GM21786 (cell line): ENCODE results near the gene RGS16.

ENCODE experiments used
- ATAC-seq: cut with Tn5 transposase; IDR thresholded peaks from one replicate; pipeline ENCODE4 v1.9.1; 2021; ENCODE audit not compliant: unreplicated experiment

The RGS16 gene

DNA sequence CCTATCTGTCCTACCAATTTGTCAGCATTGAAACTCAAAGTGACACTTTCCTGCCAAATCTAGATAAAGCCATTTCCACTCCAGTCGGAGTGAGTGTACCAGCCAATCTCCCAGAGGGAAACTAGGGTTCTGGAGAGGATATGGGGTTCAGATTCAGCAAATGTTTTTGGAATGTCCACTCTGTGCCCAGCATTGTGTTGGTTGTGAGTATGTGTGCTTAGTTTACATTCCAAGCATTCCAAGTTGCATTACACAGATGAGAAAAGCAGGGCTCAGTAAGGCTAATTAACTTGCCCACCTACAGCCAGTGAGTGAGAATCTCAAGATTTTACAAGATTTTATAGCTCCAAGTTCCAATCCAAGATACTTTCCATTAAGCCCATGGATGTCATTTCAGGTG, 26.4 kb upstream of the RGS16 start:
- no peak for ATAC-seq

DNA sequence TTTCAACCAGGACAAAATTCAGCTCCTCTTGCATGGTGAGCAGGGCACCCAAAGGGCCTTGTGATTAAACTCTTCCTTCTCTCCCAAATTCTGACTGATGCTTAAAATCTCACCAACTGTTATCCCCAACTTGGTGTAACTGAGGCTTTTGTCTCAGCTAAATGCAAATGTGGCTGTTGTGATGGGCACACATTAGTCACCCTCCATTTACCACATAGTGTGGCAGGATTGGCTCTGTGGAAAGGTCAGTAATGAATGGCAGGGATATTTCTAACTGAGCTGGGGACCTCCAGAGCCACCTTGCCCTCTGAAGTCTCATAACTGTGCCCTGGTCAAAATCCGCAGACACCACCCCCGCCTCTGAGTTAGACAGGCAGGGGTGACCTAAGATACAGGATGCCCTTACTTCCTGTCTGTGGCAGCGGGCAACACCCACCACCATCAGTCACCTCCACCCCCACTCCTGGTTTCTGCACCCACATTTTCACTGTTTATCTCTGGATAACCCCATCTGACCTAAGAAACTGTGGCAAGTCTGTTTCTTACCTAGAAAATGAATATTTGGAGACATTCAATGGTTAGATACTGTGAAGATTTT, 25.4 kb upstream of the RGS16 start:
- ATAC-seq: peak; percentile 74

DNA sequence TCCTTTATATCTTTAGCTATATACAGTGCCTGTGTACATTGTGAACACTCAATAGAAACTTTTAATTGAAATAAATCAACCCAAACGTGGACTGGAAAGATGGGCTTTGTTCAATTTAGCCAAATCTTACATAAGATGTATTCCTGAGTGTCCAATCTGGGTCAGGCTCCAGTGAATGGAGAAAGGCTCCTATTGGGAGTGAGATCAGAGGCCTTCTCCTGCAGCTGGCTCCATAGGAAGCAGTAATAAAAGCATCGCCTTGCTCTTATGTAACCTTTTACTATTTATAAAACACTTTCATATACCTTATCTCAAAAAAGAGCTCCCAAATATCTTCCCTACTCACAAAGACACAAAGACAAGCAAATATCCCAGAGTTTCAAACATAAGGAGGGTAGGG, 24.9 kb upstream of the RGS16 start:
- ATAC-seq: no peak

DNA sequence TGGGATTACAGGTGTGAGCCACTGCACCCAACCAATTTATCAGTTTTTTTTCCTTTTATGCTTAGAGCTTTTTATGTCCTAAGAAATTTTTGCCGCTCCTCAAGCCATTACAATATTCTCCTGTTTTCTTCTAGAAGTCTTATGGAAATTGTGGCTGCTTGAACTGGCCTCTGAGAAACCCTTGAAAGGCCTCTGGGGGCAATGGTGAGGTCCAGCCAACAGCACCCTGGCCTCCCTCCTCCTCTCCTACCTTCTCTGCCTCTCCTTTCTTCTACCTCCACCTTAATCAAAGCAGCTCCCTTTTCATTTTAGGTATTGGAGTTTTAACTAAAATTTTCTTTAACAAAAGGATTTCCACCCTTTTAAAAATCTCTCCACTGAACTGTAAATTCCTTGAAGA, 24.5 kb upstream of the RGS16 start:
- ATAC-seq: no peak

DNA sequence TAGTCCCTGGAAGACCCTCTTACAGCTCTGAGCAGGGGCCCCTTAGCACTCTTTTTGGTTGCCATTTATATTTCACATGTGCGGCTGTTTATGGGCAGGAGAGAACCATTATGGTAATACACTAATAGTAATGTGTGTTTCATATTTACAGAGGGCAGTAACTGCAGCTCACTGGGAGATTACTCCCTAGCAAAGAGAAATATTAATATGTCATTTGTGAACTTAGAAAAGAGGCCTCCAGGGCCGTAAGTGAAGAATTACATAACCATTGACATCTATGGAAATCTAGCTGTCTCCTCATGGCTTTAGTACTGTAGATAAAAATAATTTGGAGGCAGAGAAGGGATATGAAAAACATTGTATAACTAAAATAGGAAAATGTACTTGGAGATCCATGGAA, 23.4 kb upstream of the RGS16 start:
- no peak for ATAC-seq

DNA sequence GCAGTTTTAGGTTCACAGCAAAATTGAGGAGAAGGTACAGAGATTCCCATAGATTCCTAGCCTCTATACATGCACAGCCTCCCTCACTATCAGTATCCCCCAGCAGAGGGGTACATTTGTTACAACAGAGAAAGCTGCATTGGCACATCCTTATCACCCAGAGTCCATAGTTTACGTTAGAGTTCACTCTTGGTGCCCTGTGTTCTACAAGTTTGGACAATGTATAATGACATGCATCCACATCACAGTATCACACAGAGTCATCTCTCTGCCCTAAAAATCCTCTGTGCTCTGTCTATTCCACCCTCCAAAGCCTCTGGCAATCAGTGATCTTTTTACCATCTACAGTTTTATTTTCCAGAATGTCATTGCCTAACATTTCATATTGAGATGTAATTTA, 22.3 kb upstream of the RGS16 start:
- no peak for ATAC-seq

DNA sequence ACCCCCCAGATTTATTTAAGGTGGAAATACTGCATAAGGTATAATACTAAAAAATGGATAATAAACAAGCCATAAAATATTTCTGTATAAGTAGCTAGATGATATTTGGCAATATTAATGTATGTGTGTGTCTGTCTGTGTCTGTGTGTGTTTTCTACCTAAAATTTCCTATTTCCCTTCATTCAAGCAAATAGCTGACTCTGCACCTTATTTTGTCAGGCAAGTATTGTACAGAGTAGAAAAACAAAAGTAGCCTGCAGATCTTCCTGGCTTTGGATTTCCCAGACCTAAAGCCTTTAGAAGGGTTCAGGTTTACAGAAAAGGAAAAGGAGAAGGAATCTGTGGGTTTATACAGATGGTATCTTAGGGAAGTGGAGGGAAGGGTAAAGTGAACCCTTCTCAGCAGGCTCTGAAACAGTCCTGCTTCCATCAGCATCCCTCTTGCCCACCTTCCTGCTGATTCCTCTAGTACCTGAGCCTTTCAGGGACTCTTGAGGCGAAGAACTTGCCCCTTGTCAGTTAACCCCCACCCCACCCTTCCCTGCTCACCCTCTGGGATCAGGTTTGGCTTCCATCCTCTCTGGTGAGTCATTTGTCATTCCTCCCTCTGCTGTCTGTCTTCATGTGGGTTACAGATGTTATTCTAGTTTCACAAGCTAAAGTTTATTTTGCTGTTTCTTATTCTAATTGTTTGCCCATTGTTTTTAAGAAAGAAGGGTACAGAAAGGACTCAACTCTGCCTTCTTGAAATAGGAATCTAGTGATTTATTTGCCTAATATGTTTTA, 21.7 kb upstream of the RGS16 start:
- ATAC-seq: no peak

DNA sequence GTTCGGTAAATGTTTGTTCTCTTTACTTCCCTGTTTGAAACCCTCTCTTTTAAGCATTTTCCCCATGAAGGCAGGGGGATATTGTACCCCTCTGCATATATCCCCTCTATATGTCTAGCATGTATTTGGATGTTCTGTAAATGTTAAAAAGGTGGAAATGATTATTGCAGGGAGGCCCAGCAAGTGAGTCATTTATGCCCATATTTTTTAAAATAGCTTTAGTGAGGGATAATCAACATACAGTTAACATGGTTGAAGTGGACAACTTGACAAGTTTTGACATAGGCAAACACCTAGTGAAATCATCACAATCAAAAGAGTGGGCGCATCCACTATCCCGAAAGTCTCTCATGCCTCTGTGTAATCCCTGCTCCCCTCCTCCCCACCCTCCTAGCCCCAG, 20.8 kb upstream of the RGS16 start:
- no peak for ATAC-seq

DNA sequence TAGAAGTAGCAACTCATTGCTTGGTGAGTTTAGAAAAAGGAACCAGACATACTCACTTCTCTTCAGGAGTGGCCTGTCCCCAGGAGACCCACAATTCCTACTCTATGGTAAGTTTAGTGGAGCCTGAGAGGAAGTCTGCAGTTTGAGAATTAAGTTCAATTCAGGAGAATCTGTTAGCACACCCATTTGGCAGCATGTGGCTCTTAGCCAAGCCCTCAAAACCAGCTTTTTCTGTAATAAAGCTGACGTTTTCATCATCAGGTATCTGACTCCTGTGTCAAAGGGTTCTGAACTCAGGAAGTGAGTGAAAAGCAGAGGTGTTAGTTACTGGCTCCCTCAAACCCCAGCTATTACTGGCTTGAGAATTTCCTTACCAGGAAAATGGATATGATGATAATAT, 20.4 kb upstream of the RGS16 start:
- ATAC-seq: no peak

DNA sequence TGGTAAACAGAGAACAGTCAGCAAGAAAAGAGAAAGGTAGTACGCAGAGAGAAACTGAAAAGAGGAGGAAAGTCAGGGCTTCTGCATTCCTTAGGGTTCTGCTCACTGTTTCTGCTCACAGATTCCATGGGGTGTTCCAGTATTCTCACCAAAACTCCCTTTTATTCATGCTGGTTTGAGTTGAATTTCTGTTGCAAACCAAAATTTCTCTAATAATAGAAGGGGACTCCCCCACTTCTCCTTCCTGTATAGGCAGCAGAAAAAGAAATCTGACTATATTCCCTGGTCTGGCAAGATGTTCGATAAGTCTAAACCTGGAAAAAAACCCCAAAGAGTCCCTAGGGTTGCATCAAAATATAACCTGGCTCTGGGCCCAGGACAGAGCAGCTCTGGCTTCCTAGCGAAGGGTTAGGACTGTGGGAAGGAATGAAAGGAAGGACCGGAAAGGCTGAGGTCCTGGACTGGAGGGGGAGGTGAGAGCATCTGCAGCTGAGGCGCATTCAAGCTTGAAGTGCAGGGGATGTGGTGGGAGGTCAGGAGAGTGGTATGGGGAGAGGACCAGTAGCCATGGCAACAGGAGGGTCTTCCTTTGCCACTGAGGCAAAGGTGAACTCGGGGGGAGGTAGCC, 18.8 kb upstream of the RGS16 start:
- peak; percentile 51 for ATAC-seq

DNA sequence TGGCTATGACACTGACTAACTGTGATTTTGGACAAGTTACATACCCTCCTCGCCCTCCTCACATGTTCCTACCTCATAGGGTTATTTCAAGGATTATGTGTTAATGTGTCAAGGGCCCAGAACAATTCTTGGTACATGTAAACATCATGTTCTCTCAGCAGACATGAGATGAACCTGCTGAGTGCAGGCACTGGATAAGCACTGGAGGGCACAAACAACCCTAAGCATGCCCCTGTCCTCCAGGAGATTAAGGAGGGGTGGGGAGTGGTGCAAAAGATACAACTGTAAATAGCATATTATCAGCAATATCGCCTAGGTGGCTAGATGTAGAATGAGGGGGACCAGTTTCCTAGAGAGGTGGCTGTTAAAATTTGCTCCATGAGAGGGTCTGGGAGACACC, 17.7 kb upstream of the RGS16 start:
- ATAC-seq: no peak

DNA sequence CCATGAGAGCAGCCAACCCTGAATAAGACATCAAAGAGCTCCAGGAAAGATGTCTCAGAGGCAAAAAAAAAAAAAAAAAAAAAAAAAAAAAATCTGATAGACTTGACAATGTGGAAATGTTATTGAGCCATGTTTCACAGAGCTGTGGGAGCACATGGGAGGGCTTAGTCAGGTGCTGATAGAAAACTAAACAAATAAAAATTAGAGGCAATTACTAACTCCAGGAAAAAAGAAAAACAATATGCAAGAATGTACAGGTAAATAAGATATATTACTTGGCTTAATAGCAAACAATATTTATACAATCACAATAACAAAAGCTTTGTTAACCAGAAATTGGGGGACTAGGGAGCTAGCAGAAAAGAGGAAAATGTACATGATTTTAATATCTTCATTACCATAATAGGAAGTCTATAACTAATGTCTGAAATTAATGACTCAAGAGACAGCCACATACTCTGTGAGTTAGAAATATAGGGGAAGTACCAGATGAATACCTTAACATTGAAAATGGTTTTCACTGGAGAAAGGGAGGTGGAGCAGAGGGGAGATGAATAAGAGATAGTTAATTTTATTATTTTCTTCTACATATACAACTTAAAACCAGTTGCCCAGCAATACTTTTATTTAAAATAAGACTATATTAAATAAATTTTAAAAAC, 16.9 kb upstream of the RGS16 start:
- ATAC-seq: no peak

DNA sequence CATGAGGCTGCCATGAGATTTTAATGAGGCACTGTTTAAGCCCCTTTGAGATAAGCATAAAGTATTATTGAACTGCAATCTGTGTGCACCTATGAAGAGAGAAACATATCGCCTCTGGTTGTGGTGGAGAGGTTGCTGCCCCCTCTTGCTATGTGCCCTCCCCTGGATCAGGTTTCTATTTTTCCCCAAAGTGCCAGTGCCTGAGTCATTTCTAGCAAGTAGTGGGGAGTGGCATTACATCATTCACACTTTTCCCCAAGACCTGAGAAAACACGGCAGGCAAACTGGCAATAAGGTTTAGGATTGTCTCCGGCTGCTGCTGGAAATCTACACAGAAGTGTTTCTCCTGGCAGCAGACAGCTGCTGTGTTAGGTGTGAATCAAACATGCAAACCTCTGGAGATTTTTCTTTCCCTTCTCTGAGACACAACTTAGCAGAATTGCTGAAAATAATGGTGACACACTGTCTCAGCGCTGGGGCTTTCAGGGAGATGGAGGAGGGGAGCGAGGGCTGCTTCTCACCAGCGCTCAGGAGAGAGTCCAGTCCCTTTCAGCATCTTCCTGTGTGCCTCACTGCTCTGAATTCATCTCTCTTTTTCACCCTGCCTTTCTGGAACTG, 13.7 kb upstream of the RGS16 start:
- ATAC-seq: no peak

DNA sequence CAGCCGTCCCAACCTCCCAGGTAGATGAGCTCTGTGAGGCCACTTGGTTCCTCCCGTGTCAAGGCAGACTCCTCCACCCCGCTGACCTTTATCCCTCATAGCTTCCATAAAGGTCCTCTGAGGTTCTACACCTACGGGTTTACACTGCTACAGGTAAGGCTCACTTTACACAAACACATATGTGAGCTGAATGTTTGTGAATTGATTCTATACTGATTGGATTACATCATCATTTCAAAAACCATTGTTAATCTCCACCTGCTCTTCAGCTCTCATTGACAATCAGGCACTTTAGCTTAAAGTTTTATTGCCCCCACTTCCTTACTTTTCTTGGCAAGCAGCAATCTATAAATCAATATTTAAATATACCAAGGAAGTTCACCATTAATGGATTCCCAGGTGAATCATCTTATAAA, 12.8 kb upstream of the RGS16 start:
- ATAC-seq: no peak

DNA sequence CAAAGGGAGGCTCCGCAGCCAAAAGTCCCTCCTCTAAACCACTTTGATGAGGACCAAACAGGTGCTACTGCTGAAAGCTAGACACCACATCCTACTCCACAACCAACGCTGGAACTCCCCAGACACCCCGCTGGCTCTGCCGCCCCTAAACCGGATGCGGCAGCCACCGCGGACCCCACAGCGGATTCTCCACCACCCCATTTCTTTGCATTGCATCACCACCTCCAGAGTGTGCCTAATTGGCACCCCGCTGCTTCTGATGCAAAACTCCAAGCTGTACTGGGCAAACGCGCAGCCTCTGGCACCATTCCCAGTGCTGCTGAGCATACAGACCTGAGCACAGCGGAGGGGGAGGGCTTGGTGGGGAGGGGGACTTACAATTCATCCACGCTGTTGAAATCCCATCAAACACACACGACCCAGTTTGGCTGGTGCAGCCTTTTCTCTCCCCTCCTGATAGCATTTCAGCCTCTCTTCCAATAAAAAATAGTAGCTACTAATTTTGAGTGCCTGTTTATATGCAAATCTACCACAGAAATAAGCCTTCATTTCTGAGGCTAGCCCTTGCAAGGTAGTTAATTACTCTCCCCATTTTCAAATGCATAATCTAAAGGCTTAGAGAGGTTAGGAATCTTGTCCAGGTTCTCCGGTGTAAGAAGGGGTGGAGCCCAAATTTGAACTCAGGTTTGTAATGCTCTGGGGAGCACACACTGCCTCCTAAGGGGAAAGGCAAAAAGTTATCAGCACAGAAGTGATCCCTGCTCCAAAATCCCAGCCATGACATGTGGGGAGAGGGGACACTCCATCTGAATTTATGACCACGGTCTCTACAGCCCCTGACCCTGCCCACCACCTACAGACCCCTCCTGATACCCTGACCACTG, 12.2 kb upstream of the RGS16 start:
- peak; percentile 74 for ATAC-seq

DNA sequence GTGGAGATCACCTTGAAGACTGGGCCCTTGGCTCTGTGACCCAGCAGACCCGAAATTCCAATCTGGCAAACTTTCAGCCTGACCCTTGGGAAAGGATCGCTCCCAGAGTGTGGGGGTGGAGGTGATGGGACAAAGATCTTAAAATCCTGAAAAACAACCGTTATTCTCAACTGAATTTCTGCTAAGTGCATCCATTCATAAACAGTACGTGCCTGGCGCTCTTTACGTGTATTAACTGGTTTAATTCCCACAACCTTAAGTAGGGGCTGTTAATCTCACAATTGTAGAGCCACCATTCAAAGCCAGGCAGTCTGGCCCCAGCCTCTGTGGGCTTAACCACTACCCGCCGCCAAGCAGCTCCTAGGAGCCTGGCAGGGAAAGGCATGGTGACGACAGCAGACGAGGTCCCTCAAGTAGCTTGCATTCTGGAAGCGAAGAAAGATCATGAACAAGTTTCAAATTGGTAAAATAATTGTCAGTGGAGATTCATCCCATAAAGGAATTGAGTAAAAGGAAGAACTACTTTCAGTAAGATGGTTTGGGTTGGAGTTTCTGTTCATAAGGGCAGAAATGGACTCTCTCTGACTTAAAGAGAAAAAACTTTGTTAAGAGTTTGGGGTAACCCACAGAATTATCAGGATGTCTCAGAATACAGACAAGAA, 11.4 kb upstream of the RGS16 start:
- peak; percentile 13 for ATAC-seq

DNA sequence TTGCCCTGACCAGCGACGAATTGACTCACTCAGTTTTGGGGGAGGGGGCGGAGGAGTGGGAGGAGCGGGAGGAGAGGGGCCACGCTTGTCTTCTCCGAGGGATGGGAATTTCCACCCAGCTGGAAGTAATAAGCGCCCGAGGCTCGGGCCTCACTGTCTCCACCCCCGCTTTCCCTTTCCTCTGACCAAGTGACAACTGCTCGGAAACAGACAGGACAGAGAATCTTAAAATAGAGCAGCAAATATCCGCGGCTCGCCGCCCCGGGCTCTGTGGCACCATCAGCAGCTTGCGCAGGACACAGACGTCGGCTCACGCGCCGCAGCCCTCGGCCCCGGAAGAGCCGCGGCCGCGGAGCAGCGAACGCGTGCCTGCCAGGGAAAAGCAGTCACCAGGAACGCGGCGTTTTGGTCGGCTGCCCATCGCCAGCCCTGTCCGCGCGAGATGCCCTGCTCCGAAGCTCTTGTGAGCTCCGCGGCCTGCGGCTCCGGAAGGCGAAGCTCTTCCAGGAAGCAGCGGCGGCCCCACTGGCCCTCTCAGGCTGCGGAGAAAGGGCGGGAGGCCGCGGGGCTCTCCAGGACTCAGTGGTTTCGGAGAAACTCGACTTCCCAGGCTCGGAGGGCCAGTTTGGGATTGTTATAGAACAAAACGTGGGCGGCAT, 10.7 kb upstream of the RGS16 start:
- peak; percentile 39 for ATAC-seq

DNA sequence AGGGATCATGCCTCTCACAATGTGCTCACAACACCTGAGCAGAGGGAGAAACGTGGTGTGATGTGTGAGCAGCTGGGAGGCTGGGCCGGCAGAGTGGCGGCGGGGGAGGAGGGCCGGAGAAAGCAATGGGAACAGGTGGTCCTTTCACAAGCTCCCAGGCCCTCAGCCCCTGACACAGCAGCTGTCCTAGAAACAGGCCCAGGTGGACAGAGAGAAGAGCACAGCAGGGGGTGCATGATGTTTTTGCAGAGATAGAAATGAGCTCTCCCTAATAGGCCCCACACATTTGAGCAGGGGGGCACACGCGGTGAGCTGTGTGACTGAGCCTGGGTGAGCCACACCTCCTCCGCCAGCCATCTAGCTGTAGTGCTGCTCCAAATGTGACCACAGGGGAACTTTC, 7.6 kb upstream of the RGS16 start:
- no peak for ATAC-seq

DNA sequence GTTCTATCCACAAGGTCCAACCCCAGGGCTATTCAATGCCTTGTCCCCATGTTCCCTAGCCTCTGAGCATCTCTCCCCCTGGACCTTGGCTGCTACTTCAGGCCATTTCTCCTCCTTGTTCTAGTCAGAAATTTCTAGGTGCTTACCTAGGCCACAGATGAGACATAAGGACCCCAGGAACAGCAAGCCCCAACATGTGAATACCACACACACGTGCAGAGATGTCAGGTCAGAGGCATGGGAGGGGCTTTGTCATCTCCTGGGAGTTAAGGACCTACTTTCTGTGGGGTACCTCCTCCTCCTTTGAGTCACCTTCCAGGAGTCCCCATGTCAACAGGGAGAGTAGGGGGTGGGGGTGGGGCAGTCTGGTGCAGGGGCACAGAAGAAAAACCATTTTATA, 7.1 kb upstream of the RGS16 start:
- no peak for ATAC-seq
